GM12874 (cell line): ENCODE results near the gene CD14.

Experiments used
- TF ChIP-seq, protein P1 (sequence below): IDR thresholded peaks from 2 replicates; pipeline ENCODE4 v1.5.1; 2011; ENCODE audit warnings: low read depth, mild to moderate bottlenecking, control low read depth, low read length, moderate library complexity; ENCODE audit not compliant: insufficient read depth

CD14 gene

DNA sequence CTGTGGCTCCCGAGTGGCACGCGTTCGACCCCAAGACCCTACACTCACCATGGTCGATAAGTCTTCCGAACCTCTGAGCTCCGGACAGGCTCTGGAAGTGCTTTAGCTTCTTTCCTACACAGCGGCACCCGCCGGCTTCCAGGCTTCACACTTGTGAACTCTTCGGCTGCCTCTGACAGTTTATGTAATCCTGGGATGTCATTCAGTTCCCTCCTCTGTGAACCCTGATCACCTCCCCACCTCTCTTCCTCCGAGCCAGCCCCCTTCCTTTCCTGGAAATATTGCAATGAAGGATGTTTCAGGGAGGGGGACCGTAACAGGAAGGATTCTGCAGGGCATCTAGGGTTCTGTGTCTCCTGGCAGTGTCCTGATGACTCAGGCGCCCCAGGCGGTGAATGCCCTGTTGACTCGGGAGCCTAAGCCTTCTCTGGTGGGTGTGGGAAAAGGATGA, at the start of gene CD14:
CD14 (minus strand) TSS at position 155 of the 451 bp plus-strand sequence; CDS start at position 51, 104 bp downstream.
- TF ChIP-seq, protein P1, sequence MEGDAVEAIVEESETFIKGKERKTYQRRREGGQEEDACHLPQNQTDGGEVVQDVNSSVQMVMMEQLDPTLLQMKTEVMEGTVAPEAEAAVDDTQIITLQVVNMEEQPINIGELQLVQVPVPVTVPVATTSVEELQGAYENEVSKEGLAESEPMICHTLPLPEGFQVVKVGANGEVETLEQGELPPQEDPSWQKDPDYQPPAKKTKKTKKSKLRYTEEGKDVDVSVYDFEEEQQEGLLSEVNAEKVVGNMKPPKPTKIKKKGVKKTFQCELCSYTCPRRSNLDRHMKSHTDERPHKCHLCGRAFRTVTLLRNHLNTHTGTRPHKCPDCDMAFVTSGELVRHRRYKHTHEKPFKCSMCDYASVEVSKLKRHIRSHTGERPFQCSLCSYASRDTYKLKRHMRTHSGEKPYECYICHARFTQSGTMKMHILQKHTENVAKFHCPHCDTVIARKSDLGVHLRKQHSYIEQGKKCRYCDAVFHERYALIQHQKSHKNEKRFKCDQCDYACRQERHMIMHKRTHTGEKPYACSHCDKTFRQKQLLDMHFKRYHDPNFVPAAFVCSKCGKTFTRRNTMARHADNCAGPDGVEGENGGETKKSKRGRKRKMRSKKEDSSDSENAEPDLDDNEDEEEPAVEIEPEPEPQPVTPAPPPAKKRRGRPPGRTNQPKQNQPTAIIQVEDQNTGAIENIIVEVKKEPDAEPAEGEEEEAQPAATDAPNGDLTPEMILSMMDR: no peak

DNA sequence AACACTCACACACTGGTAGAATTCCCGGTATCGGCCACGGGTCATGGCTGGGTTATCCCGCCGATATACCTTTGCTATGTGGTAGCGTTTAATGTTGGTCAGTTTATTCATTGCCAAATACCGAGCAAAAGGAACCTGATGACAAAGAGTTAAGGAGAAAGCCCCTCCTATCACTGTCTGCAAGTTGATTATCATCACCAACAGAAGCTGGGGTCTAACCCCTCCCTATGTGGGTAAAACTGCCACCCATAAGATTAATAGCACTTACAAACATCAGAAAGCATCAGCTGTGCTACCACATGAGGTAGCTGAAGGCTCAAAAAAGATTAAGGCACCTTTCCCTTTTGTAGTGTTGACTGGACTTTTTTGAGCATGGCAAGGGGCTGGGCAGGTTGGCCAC, 46.0 kb upstream of the CD14 start:
- TF ChIP-seq, protein P1: no peak

DNA sequence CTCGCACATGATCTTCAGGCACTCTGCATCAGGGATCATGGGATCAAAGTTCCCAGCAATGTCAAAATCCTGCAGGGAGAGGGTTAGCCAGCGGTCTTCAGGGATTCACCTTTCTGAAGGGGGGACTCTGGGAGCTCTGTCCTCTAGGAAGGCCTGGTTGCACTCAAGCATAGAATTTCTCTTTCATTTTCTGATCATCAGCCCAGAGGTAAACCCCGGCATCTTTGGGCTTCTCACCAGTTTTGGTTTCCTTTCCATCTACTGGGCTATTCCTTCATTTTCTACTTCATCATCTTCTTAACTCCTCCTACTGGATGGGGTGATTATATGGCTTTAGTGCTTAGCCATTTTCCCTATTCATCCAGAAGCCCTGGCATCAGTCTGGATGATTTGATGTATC, 45.0 kb upstream of the CD14 start:
- TF ChIP-seq, protein P1: no peak

DNA sequence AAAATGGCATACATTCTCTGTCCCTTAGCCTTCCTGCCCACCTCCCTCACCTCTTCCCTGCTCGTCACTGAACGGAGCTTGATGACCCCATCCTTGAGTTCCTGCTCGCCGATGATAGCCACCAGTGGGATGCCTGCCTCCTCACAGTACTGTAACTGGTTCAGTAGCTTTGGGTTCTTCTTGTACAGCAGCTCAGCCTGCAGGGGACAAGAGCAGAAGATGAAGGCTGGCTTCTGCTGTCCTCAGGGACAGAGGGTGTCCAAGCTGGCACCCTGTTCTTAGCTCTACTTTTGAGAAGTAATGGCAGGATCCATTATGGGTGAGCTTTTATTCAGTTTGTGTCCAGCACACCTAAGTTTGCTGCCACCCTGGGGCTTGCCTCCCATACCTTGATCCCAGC, 41.7 kb upstream of the CD14 start:
- TF ChIP-seq, protein P1: no peak

DNA sequence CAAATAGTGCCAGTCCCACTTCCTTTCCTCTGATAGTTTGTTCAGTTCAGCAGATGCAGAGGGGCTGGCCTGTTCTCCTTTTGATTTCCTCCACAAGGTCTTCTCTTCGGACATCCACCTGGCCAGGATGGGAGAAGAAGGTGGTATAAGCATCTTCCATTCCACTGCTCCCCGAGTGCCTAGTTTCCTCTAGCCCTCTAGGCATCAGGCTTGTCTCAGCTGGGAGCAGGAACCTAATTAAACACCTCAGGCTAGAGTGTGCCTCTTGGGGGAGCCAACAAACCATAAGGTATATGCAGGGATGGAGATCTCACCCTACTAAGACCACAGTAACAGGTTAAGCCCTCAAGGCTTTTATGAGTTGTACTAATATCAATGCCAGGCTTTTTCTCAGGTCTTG, 41.2 kb upstream of the CD14 start:
- TF ChIP-seq, protein P1: no peak

DNA sequence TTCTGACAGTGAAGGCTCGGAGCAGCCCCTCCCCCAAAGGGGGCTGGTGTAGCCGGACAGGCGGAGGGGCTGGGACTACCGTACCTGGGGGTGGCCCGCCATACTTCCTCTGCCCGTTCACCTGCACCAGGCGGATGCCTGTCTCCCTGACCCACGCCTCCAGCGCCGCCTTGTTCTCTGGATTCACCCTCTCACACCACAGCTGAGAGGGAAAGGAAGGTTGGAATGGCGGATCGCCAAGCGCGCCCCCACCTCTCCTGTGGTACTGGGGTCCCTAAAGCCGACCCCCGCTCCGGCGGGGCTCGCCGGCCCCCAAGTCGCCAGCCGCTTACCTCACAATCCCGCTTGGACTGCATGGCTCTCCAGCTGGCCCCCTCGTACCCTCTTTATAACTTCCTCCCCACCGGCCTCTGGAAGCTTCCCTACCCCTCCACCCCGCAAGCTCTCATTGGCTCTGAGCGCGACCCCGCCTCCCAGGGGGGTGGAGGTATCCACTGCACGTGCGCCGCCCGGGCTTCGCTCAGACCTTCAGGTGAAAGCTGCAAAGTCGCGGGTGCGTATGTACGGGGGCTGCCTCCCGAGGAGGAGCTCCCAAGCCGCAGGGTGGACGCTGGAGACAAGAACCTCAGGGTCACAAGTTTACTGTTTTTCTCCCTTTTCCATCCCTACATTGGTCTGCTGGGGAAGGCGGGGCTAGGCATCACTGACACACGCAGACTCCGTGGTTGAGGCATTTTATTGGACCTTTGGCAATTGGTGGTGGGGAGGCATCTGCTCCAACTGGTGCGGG, 40.4 kb upstream of the CD14 start, which contains the start of gene DND1:
DND1 (minus strand) TSS at position 390 of the 790 bp plus-strand sequence; CDS start at position 356, 34 bp downstream.
- TF ChIP-seq, protein P1: no peak

DNA sequence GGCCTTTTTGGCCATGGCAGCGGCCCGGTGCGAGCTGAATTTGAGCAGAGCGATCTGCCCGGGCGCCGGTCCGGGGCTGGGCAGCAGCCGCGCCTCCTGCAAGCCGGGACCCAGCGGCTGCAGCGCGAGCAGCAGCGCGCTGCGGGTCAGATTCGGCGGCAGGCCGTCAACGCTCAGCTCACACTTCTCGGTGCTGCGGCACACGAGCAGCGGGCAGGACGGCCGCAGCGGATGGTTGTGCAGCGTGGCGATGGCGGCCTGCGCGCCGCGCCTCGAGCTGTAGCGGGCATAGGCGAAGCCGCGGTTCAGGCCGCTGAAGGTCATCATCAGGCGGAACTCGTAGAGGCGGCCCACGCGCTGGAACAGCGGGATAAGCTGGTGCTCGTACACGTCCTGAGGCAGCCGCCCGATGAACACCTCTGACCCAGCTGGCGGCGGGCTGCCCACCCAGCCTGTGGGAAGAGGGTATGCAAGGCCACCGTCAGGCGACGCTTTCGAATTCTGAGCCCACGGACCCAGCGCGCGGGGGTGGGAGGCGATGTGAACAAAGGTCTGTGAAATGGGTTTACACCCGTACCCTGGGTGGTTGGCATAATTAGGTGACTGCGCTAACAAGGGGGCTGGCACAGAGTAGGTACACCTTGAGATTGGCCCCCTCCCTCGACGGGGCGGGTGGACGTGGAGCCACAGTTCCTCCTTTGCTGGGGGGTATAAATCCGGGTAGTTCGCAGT, 39.6 kb upstream of the CD14 start:
- TF ChIP-seq, protein P1: no peak
